HG03457 (cell line): ENCODE results near the gene MED16.

Source experiments
- ATAC-seq: cut with Tn5 transposase; IDR thresholded peaks from one replicate; pipeline ENCODE4 v1.9.1; 2021; ENCODE audit warnings: moderate number of reproducible peaks; ENCODE audit not compliant: unreplicated experiment

Gene MED16

GRCh38 chr19:872266-872951 lies 20.6 kb downstream of the MED16 start:
- no peak for ATAC-seq

GRCh38 chr19:871446-872265 lies 21.3 kb downstream of the MED16 start:
- no peak for ATAC-seq

GRCh38 chr19:870963-871401 lies 22.0 kb downstream of the MED16 start:
- ATAC-seq: no peak

- no peak for ATAC-seq
Observed at GRCh38 chr19:870314-870713, 22.7 kb downstream of the MED16 start.

- ATAC-seq: no peak
Observed at GRCh38 chr19:869245-870177, 23.5 kb downstream of the MED16 start.

GRCh38 chr19:868458-869244 lies 24.3 kb downstream of the MED16 start:
- ATAC-seq: no peak

GRCh38 chr19:867855-868457 lies 25.0 kb downstream of the MED16 start:
- no peak for ATAC-seq

GRCh38 chr19:867301-867793 lies 25.6 kb downstream of the MED16 start:
- ATAC-seq: no peak

GRCh38 chr19:866769-867300 lies 26.2 kb downstream of the MED16 start:
- ATAC-seq: no peak

GRCh38 chr19:863315-863620 lies 29.7 kb downstream of the MED16 start:
- ATAC-seq: no peak

GRCh38 chr19:862581-863314 lies 30.2 kb downstream of the MED16 start:
- no peak for ATAC-seq

GRCh38 chr19:861756-862580 lies 31.0 kb downstream of the MED16 start:
- ATAC-seq: no peak

GRCh38 chr19:861141-861755 lies 31.7 kb downstream of the MED16 start:
- no peak for ATAC-seq

GRCh38 chr19:858868-859843 lies 33.8 kb downstream of the MED16 start, which contains the start of gene CFD:
TSS of gene CFD (plus strand) at chr19:859664. CDS start at chr19:859690, 26 bp downstream.
- no peak for ATAC-seq

GRCh38 chr19:858284-858683 lies 34.7 kb downstream of the MED16 start:
- no peak for ATAC-seq

- ATAC-seq: no peak
Observed at GRCh38 chr19:855566-856120, 37.3 kb downstream of the MED16 start.
